HG03342 (cell line): ENCODE data around the gene RPS26.
A peak's percentile ranks its signal among the peaks of the same experiment; 100 is the strongest.
"Not testable (repeated sequence)": the region's sequence is repeated elsewhere in the genome, so short reads cannot be mapped to it uniquely, and the experiment has no call there.

Experiments
- ATAC-seq: cut with Tn5 transposase; IDR thresholded peaks from one replicate; pipeline ENCODE4 v1.9.1; 2021; ENCODE audit warnings: mild to moderate bottlenecking, moderate library complexity; ENCODE audit not compliant: unreplicated experiment

RPS26 gene

GRCh38 chr12:56041552-56042429 lies at the start of gene RPS26:
RPS26 (plus strand) TSS chr12:56041918; CDS start chr12:56042167, 249 bp downstream.
- ATAC-seq: peak; percentile 91

DNA sequence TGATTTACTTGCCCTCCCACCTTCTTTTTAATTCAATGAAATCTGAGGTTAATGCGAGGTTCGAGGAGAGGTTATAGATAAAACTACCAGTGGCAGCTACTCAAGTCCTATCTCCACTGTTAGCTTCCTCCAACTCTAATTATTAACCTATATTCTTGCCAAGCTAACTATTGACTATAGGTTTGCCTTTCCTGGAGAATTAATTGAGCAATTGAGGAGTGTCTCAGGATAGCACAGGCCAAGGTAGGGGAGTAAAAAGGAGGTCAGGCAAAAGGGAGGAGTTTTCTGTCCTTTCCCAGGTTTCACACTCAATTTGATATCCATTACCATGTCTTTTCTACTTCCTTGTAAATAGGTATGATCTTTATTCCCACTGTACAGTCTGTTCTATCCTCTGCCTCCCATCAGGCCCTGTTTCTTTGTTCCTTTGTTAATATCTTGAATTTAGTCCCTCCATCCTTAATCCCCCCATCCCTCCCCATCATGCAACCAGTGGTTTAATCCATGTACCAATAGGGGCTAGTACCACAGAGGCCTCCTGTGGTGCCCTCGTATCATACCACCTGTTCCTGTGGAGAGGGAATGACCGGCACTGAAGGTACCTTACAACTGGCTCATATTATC lies 48.4 kb upstream of the RPS26 start:
- no peak for ATAC-seq

DNA sequence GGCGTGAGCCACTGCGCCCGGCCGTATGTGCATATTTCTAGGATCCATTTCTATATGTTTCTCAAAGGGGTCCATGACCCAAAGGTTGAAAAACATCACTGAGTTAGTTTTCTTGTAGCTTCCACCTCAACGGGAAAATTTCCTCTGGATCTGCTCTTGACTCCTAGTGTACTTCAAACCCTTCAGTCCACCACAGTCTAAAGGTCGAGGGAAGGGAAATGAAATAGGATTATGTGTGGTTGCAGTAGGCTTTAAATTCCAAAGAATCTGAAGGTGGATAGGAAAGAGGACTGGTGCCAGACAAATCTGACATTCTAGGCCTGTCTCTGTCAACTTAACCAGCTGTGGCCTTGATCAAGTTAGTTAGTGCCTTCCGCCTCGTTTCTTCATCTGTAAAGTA lies 46.4 kb upstream of the RPS26 start:
- no peak for ATAC-seq

DNA sequence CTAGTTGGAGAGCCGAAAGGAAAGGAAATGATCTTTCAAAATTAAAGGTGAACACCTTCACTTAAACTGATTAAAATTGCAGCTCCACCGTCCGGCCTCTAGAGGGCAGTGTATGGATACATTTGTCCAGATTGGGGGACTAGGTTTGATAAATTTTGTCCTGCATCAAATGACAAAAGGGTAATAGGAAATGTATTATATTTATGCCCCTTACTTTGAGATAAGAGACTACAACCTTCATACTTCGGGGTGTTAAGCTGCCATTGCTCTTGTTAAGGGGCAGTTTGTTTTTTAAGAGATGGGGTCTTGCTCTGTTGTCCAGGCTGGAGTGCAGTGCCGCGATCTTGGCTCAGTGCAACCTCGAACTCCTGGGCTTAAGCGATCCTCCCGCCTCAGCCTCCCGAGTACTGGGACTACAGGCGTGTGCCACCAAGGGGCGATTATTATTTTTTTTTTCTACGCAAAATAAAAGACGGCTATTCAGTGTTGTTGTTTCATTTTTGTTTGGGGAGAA lies 45.5 kb upstream of the RPS26 start:
- no peak for ATAC-seq

DNA sequence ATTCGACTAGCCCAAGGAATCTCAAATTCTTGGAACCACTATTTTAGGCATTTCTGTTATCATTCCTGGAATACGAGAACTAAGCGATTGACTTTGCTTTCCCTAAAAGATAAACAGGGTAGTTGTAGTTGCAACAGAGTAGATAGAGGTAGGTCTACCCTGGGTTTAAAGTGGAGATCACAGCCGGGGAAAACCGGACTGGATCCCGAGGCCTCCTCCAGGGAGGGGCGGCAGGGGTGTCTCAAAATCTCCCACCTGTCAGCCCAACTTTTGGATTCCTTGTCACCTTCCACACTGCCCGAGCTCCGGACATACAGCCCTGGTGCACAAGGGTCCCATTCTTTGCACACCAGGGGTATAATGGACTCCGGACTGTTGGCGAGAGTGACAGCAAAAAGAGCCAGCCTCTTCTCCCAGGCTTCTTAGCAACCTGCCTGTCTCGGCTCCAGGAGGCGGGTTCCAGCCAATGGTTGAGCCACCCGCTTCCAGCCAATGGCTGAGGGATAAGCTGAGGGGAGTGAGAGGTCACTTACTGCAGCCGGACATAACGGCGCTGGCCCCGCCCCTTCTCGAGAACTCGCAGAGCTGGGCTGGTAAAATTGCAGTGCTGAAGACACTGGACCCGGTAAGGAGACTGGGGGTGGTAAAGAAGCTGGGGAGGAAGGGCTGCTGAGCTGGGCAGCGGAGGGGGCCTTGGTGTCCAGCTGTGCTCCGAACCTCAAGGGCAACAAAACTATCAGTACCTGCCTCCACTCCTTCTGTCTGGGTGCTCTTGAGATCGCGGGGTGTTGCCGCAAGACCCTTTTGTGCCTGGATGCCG lies 44.8 kb upstream of the RPS26 start, which contains the start of gene SUOX:
TSS of gene SUOX (plus strand) at position 562 of the 820 bp plus-strand sequence. CDS start 4,946 bp downstream, outside the sequence.
- ATAC-seq: peak; percentile 99

- no peak for ATAC-seq
Observed at GRCh38 chr12:55997535-55997859, 44.2 kb upstream of the RPS26 start.

GRCh38 chr12:55999522-55999921 lies 42.2 kb upstream of the RPS26 start:
- not testable (repeated sequence) for ATAC-seq

GRCh38 chr12:55999999-56000540 lies 41.6 kb upstream of the RPS26 start:
- not testable (repeated sequence) for ATAC-seq

- ATAC-seq: no peak
Observed at GRCh38 chr12:56001487-56002100, 40.1 kb upstream of the RPS26 start.

DNA sequence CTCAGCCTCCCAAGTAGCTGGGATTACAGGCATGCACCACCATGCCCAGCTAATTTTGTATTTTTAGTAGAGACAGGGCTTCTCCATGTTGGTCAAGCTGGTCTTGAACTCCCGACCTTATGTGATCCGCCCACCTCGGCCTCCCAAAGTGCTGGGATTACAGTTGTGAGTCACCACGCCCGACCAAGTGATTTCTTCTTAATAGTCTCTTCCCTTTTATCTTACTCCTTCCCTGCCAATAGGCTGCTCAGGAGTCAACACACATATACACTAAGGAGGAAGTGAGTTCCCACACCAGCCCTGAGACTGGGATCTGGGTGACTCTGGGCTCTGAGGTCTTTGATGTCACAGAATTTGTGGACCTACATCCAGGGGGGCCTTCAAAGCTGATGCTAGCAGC lies 38.3 kb upstream of the RPS26 start:
- not testable (repeated sequence) for ATAC-seq

DNA sequence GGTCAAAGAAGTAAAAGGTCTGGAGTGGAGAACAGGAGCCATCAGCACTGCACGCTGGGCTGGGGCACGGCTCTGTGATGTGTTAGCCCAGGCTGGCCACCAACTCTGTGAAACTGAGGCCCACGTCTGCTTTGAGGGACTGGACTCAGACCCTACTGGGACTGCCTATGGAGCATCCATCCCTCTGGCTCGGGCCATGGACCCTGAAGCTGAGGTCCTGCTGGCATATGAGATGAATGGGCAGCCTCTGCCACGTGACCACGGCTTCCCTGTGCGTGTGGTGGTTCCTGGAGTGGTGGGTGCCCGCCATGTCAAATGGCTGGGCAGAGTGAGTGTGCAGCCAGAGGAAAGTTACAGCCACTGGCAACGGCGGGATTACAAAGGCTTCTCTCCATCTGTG lies 37.5 kb upstream of the RPS26 start:
- ATAC-seq: no peak

- ATAC-seq: peak; percentile 29
Observed at GRCh38 chr12:56007564-56008559, 33.9 kb upstream of the RPS26 start.

DNA sequence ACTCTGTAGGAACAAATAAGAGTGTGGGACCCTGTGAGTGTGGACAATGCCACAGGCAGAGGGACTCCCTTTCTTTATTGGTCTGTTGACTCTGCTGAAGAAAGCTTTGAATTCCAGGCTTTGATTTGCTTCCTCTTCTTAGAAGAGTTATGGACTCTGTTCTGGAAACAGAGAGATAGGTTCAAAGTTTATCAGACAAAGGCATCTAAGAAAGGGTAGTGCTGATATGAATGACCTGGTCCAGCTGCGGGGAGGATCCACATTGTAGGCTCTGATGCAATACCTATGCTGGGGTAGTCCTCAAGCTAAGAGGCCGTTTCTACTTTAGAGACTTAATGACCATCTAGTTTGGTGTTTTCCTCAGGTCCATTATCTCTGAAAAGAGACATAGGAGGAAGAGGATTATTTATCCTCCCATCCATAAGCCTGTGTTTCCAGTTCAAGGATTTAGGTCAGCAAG lies 31.6 kb upstream of the RPS26 start:
- ATAC-seq: no peak

GRCh38 chr12:56011509-56012090 lies 30.1 kb upstream of the RPS26 start:
- ATAC-seq: no peak

DNA sequence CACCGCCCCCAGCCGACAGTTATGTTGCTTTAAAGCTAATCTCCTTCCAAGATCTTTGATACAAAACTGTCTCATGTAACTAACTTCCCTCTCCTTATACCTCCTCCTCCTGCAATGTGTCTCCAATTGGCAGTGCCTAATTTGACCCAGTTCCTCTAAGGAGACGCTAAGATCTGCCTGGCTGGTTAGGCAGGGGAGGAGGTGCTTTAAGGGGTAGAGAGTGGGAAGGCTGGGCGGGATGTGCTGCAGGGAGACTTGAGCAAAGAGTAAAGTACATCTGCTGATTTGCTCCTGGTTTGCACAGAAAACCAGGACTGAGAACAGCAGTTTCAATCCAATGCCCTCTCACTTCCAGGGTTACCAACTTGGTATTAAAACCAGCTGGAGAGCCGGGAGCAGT lies 28.2 kb upstream of the RPS26 start:
- ATAC-seq: no peak

DNA sequence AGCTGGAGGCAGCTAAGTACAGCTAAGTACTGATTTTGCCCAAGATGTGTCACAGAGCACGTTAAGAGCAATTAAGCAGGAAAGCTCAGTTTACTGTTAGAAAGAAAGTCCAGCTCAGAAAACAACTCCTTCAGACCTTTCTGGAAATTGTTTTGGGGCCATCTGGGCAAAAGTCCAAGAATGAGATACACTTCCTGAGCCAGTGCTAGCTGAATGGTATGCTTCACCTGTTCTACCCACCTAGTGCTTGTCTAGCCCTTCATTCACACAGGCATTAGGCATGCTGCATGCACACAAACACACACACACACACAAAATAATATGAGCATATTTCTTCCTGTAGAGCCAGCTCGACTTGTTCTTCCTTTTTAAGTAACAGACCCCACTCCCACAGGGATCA lies 27.5 kb upstream of the RPS26 start:
- no peak for ATAC-seq

GRCh38 chr12:56017181-56017580 lies 24.5 kb upstream of the RPS26 start:
- ATAC-seq: no peak

DNA sequence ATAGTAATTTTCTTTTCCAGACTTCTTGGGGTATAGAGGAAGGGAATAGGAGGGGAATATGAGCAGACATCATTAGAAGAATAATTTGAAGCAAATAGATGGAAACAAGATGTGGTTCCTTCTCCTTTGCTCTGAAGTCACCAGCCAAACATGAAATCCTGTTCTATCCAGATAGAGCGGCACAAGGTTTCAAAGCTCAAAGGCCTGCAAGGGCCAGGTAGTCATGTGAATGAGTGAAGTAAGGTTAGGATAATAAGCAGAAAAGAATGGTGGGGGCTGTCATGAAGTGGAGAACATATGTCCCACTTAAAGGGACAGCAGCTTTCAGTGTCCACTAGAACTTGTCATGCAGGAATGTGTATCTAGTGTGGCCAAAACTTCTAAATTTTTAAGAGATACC lies 23.4 kb upstream of the RPS26 start:
- no peak for ATAC-seq
